NCI-H446 treated with DMSO at 0.1 percent for 48 hours (cell line): ENCODE results near the gene VAV2.
"Not testable (repeated sequence)": the region's sequence is repeated elsewhere in the genome, so short reads cannot be mapped to it uniquely, and the experiment has no call there.

ENCODE experiments used
- DNase-seq: peaks from one replicate; lab custom pipeline; 2025; lab: John Stamatoyannopoulos, UW

VAV2 gene

GRCh38 chr9:133938086-133938485, 54.0 kb downstream of the VAV2 start:
- DNase-seq: no peak

- no peak for DNase-seq
Measured at GRCh38 chr9:133937120-133937519, 55.0 kb downstream of the VAV2 start.

- DNase-seq: no peak
Measured at GRCh38 chr9:133935328-133936005, 56.7 kb downstream of the VAV2 start.

GRCh38 chr9:133934482-133935232, 57.5 kb downstream of the VAV2 start:
- no peak for DNase-seq

GRCh38 chr9:133933426-133934026, 58.6 kb downstream of the VAV2 start:
- DNase-seq: no peak

GRCh38 chr9:133932633-133933032, 59.5 kb downstream of the VAV2 start:
- no peak for DNase-seq

GRCh38 chr9:133932181-133932580, 59.9 kb downstream of the VAV2 start:
- no peak for DNase-seq

- no peak for DNase-seq
Measured at GRCh38 chr9:133930682-133931485, 61.2 kb downstream of the VAV2 start.

- no peak for DNase-seq
Measured at GRCh38 chr9:133930046-133930681, 62.0 kb downstream of the VAV2 start.

GRCh38 chr9:133929599-133929998, 62.5 kb downstream of the VAV2 start:
- no peak for DNase-seq

- DNase-seq: no peak
Measured at GRCh38 chr9:133928248-133928764, 63.8 kb downstream of the VAV2 start.

GRCh38 chr9:133927041-133927440, 65.1 kb downstream of the VAV2 start:
- no peak for DNase-seq

- DNase-seq: no peak
Measured at GRCh38 chr9:133926165-133926856, 65.8 kb downstream of the VAV2 start.

GRCh38 chr9:133924453-133924852, 67.7 kb downstream of the VAV2 start:
- DNase-seq: no peak

GRCh38 chr9:133923608-133924007, 68.5 kb downstream of the VAV2 start:
- DNase-seq: not testable (repeated sequence)

- DNase-seq: no peak
Measured at GRCh38 chr9:133921866-133922265, 70.3 kb downstream of the VAV2 start.

GRCh38 chr9:133920471-133920870, 71.7 kb downstream of the VAV2 start:
- DNase-seq: no peak

- DNase-seq: no peak
Measured at GRCh38 chr9:133919253-133920115, 72.6 kb downstream of the VAV2 start.

- DNase-seq: no peak
Measured at GRCh38 chr9:133918111-133918813, 73.9 kb downstream of the VAV2 start.
